GM18511 (cell line): ENCODE results near the gene CHMP6.

Experiments
- ATAC-seq: cut with Tn5 transposase; IDR thresholded peaks from one replicate; pipeline ENCODE4 v1.9.1; 2021; ENCODE audit warnings: mild to moderate bottlenecking, moderate library complexity; ENCODE audit not compliant: unreplicated experiment

CHMP6 gene

GRCh38 chr17:80970762-80971703 lies 20.6 kb upstream of the CHMP6 start:
- ATAC-seq = no peak

GRCh38 chr17:80971704-80972304 lies 19.8 kb upstream of the CHMP6 start:
- ATAC-seq = no peak

DNA sequence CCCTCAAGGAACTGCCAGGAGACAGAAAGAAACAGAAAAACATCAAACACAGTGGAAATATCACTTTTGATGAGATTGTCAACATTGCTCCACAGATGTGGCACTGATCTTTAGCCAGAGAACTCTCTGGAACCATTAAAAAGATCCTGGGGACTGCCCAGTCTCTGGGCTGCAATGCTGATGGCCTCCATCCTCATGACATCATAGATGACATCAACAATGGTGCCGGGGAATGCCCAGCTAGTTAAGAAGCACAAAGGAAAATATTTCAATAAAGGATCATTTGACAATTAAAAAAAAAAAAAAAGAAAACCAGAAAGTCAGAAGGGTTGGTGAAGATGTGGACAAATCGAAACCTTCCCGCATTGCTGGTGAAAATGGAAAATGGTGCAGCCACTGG lies 14.9 kb upstream of the CHMP6 start:
- no peak for ATAC-seq

GRCh38 chr17:80977172-80977571 lies 14.5 kb upstream of the CHMP6 start:
- no peak for ATAC-seq

DNA sequence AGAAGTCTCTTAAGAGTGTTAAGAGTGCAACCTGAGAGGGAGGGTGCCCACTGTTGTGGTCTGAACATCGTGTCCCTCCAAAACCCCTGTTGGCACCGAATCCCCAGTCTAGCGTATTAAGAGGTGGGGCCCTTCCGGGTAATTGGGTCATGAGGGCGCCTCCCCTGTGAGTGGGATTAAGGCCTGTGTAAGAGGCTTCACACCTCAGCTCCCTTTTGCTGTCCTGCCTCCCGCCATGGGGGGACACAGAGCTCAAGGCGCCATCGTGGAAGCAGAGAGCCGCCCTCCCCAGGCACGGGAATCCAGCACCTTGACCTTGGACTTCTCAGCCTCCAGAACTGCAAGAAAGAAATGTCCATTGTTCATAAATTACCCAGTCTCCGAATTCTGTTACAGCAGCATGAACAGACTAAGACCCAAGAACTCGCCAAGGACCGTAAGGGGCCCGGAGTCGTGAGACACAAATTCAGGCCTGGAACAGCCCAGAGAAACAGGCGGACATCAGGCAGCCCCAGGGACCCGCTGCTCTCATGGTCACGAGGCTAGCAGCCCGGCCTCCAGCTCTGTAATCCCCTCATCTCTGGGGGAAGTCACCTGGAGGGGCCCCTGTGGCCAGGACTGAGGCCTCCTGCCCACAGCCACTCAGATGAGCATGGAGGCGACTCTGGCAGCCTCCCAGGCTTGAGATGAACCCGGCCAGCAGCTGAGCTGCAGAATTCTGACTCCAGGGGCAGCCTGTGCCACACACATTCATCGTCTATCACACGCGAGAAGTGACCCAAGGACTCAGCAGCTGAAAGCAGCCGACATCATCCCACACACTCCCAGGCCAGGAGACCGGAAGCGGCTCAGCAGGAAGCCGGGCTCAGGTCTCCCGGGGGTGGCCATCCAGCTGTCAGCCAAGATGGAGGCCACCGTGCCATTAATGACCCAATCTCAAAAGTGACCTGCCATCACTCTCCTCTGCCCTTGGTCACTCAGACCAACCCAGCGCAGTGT lies 12.8 kb upstream of the CHMP6 start:
- ATAC-seq = no peak

GRCh38 chr17:80979547-80980378 lies 11.9 kb upstream of the CHMP6 start:
- ATAC-seq = no peak

GRCh38 chr17:80980397-80981061 lies 11.1 kb upstream of the CHMP6 start:
- ATAC-seq = no peak

DNA sequence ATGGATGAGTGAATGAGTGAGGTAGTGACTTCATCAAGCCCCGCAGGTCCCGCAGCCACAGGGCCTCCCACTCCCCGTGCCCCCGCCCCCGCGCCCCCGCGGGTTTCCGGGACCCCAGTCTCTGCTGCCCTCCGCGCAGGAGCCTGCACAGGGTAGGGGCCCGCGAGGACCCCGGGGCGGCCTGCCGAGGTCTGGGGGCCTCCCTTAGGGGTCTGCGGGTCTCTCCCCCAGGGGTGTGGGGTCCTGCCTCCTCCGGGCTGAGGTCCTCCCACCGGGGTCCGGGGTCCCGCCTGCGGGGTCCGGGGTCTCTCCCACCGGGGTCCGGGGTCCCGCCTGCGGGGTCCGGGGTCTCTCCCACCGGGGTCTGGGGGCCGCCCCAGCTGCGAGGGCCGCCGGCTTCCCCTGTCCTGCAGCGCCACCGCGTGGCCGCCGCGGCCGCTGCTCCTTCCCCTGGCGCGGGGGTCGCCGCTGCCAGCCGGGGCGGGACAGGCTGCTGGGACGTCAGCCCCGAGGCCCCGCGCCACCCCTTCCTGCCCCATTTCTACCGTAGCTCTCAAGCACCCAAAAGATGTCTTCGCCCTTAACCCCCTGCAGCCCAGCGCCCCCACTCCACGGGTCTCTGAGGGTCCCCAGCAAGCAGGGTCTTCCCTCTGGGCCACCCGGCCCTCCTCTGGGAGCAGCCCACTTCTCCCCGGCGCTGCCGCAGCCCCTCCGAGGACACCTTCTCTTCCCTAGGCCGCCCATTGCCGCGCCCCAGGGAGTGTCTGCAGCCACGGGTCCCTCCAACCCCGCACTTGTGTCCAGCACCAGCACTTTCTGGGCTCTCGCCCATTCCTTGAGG lies 10.4 kb upstream of the CHMP6 start:
- ATAC-seq = no peak

DNA sequence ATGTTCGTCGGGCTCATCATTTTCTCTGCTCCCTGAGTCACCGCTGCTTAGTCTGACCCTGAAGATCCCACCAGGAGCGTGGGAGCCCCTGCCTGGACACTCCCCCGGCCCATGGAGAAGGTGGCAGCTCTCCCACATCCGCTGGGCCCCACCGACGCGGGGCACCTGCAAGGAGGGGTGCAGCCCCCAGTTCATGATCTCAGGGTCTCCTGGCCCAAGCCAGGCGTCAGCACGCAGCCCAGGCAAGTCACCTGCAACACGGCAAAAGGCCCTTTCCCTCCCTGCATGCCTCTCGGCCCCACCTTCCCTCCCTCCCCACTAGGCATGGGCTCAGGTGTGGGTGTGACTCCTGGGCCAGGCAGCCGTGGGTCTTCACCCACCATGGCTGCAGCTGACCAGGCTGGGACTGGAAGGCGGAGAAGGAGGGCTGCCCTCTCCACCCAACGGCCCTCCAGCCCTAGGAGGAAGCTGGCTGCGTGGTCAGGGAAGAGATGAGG lies 9.7 kb upstream of the CHMP6 start:
- no peak for ATAC-seq

GRCh38 chr17:80982426-80982974 lies 9.1 kb upstream of the CHMP6 start:
- no peak for ATAC-seq

- ATAC-seq = no peak
These were observed 8.1 kb upstream of the CHMP6 start for GRCh38 chr17:80983545-80983944.

- no peak for ATAC-seq
These were observed 6.9 kb upstream of the CHMP6 start for GRCh38 chr17:80984749-80985148.

DNA sequence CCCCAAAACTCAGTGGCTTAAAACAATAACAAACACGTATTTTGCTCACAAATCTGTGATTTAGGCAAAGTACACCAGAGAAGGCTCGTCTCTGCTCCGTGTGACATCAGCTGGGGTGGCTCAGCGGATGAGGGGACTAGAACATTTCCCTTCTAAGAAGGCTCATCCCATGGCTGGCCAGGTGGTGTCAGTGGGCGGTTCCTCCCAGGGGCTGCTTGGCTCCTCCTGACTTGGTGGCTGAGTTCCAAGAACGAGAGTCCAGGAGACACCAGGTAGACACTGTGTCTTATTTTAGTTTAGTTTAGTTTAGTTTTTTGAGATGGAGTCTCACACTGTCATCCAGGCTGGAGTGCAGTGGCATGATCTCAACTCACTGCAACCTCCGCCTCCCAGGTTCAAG lies 5.6 kb upstream of the CHMP6 start:
- ATAC-seq = no peak

DNA sequence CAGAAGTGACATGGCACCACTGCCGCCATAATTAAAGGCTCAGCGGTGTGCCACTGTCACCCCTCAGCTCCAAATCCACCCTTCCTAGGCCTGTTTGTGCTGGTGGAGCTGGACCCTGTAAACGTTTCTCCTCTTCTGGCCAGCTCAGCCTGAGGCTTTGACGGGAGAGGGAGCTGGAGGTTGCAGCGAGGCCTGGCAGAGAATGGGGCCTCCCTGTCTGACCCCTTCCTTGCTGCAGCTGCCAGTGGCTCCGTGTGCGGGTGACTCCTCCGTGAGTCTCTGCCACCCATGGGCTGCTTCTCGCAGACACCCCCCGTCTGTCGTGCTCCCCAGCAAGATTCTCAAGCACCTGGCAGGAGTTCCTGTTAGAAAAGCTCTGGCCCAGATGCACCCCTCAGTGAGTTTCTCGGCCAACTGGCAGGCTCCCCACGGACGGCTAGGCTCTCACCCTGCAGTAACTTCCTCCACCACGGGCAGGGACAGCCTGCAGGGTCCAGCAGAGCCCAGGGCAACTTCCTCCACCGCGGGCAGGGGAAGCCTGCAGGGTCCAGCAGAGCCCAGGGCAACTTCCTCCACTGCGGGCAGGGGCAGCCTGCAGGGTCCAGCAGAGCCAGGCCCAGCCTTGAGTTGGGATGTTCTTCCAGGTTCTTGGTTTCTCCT lies 4.7 kb upstream of the CHMP6 start:
- ATAC-seq = no peak

DNA sequence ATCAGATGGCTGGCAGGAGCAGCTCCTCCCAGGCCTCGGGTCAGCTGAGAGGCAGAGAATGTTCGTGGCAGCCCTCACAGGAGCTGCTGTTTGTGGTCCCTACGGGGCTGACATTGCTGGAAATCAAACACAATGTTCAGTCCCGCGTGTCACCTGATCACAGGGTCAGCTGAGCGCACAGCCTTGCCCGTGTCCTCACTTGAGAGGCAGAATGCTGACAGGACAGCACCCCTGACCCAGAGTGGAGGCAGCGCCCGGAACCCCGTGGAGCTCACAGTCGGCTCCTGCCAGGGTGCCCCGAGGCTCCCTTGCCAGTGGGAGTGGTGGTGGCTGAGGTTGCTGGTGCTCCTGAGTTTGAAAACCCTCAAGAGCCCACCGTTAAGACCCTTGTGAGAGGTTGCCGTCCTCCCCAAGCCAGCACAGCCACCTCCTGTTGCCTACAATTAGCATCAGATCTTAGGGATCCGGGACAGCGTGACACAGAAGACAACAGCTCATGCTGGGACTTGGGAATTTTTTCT lies 3.6 kb upstream of the CHMP6 start:
- ATAC-seq = no peak

DNA sequence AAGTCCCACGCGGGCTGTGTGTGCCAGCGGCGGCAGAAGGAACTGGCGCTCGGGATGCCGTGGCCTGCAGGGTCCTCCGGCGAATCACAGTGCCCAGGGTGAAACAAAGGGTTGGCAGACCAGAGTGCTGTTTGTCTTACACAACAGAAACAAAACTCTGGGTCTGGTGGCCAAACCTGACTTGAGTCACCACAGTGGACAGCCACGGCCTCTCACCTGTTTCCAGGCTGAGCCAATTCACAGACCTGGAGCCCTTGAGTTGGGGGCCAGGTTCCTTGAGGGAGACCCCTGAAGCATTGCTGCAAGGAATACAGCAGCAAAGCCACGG lies 2.1 kb upstream of the CHMP6 start:
- no peak for ATAC-seq

GRCh38 chr17:80990921-80991644 lies 558 bp upstream of the CHMP6 start:
- ATAC-seq = no peak
